IPS-NIHi7 (cell line): Measurements from ENCODE around the gene RBM19.

Experiments
- DNase-seq: peaks from one replicate; pipeline ENCODE4 v3.0.0; 2012; ENCODE audit warnings: mixed read lengths; ENCODE audit errors: extremely low spot score

RBM19 gene

GRCh38 chr12:113776536-113776935, 189.6 kb downstream of the RBM19 start:
- DNase-seq: no peak

GRCh38 chr12:113774526-113774925, 191.6 kb downstream of the RBM19 start:
- DNase-seq: no peak

GRCh38 chr12:113772505-113773030, 193.6 kb downstream of the RBM19 start:
- DNase-seq: no peak

- no peak for DNase-seq
These were observed 195.7 kb downstream of the RBM19 start for GRCh38 chr12:113770389-113770865.

- DNase-seq: no peak
These were observed 196.8 kb downstream of the RBM19 start for GRCh38 chr12:113769305-113769704.

GRCh38 chr12:113768850-113769249, 197.3 kb downstream of the RBM19 start:
- no peak for DNase-seq

GRCh38 chr12:113766879-113767878, 198.9 kb downstream of the RBM19 start:
- DNase-seq: peak; percentile 54
